Panc1 (cell line): ENCODE results near the gene STXBP3. TPM values are rescaled to one million over a fixed set of nuclear protein-coding genes. Genes with fewer than 3 reads are reported as not detected.

Source experiments
- ATAC-seq: fragments of 200-7000 bp; cut with Tn5 transposase; 2 replicates; pipeline ENCODE4 v1.9.1; 2020; ENCODE audit warnings: mild to moderate bottlenecking, moderate library complexity
- BruUV-seq: library from RNA; stranded (reverse); fragments of 400-500 nt; replicated peaks from 2 replicates; lab custom pipeline; 2021; lab: Mats Ljungman, UMichigan
- CTCF ChIA-PET: fragments of 300-600 bp; sonication (Branson Sonifier 250); formaldehyde crosslinking; loops from one replicate; lab custom pipeline; 2022; ENCODE audit warnings: antibody characterized with exemption; lab: Charles Lee
- POLR2A ChIA-PET: fragments of 300-600 bp; sonication (Branson Sonifier 250); formaldehyde crosslinking; loops from one replicate; lab custom pipeline; 2022; ENCODE audit warnings: antibody characterized with exemption; lab: Charles Lee
- DNase-seq: peaks from one replicate; pipeline ENCODE4 v3.0.0-alpha.2; 2010; ENCODE audit warnings: low read depth, low spot score
- H3K27ac ChIP-seq: 2 replicates; pipeline ENCODE4 v1.5.1; 2011; ENCODE audit warnings: mild to moderate bottlenecking, low read length, inconsistent platforms
- H3K27me3 ChIP-seq: fragments of 200-500 bp; sonication (Bioruptor generic); 2 replicates; pipeline ENCODE4 v1.6.0; 2014; ENCODE audit warnings: low read length, inconsistent platforms; ENCODE audit not compliant: control insufficient read depth, insufficient read depth
- H3K36me3 ChIP-seq: fragments of 200-500 bp; sonication (Bioruptor generic); 2 replicates; pipeline ENCODE4 v1.5.1; 2014; ENCODE audit warnings: inconsistent platforms, mild to moderate bottlenecking, low read length, moderate library complexity; ENCODE audit not compliant: control insufficient read depth, insufficient read depth
- H3K4me1 ChIP-seq: 2 replicates; pipeline ENCODE4 v1.5.1; 2011; ENCODE audit warnings: inconsistent platforms, mild to moderate bottlenecking, low read length, moderate library complexity; ENCODE audit not compliant: control insufficient read depth, insufficient read depth
- H3K4me3 ChIP-seq, 2 experiments: 2 replicates each; pipeline ENCODE4 v1.5.1; 2011 to 2012; ENCODE audit warnings: low read depth in 2 of 2, low read length in 2 of 2, mild to moderate bottlenecking in 2 of 2, inconsistent platforms in 1 of 2, moderate library complexity in 1 of 2
- H3K9me3 ChIP-seq: fragments of 200-500 bp; sonication (Bioruptor generic); 2 replicates; pipeline ENCODE4 v1.5.1; 2014; ENCODE audit warnings: low read depth, mild to moderate bottlenecking, inconsistent platforms, low read length, moderate library complexity; ENCODE audit not compliant: control insufficient read depth, insufficient read depth
- CTCF ChIP-seq: fragments of 450-650 bp; IDR thresholded peaks from 2 replicates; pipeline ENCODE4 v1.5.1; 2017; ENCODE audit warnings: mild to moderate bottlenecking
- POLR2AphosphoS5 ChIP-seq: IDR thresholded peaks from 2 replicates; pipeline ENCODE4 v1.6.1; 2012; ENCODE audit warnings: mild to moderate bottlenecking, low read depth, low read length, moderate library complexity
- REST ChIP-seq, 2 experiments: IDR thresholded peaks; 2 replicates each; pipeline ENCODE4 v1.6.1; 2011 to 2012; ENCODE audit warnings: low read depth in 2 of 2, control low read depth in 1 of 2, low read length in 1 of 2, mild to moderate bottlenecking in 1 of 2, moderate library complexity in 1 of 2; ENCODE audit not compliant: insufficient read depth in 1 of 2
- SIN3A ChIP-seq: IDR thresholded peaks from 2 replicates; pipeline ENCODE4 v1.6.1; 2012; ENCODE audit warnings: low read depth, mild to moderate bottlenecking, low read length, moderate library complexity, borderline replicate concordance; ENCODE audit not compliant: insufficient read depth
- TCF7L2 ChIP-seq: IDR thresholded peaks from 2 replicates; pipeline ENCODE4 v1.6.1; 2011; ENCODE audit warnings: mild to moderate bottlenecking, low read depth, low read length, inconsistent platforms
- in situ Hi-C: cut with HindIII; loops from 2 replicates; pipeline ENCODE4 v1.10.0; 2016; ENCODE audit warnings: low sequenced_read_pairs, low pct_unique_long_range_greater_than_20kb
- intact Hi-C: fragments of 100-400 bp; cut with micrococcal nuclease; formaldehyde crosslinking; loops from one replicate; pipeline ENCODE4 v1.10.0; 2022; ENCODE audit not compliant: unreplicated experiment
- total RNA-seq: library from RNA; stranded (reverse); gene quantifications from one replicate; pipeline ENCODE4 v1.2.1, GENCODE V29; 2021; ENCODE audit not compliant: unreplicated experiment

Gene STXBP3
- total RNA-seq, 1 experiment from 2014 or later: 27.7 TPM

GRCh38 chr1:108716437-108717230 lies 29.8 kb upstream of the STXBP3 start:
- TF ChIP-seq TCF7L2 (no peak), CTCF (no peak), REST (IDR thresholded peaks at IDR 0.05; ENCODE audit: insufficient read depth in 1 of 2, low read depth in 2 of 2, low read length in 1 of 2) (no peak), SIN3A (no peak), POLR2AphosphoS5 (no peak)
- Histone ChIP-seq H3K4me1 (no peaks in the 10 kb centered on the region), H3K27ac (no peak overlapping the region), H3K27me3 (no peaks in the 10 kb centered on the region), H3K4me3 (no peak overlapping the region), H3K9me3 (no peaks in the 10 kb centered on the region), H3K36me3 (no peaks in the 10 kb centered on the region)
- intact Hi-C loops: no loop called here
- CTCF ChIA-PET: no interaction called here
- in situ Hi-C loops: no loop called here
- BruUV-seq: no TSS peak
- POLR2A ChIA-PET: no interaction called here
- ATAC-seq (no peak), DNase-seq (no peak)

- Histone ChIP-seq H3K27ac (no peak overlapping the region), H3K4me3 (no peak overlapping the region), H3K27me3 (no peaks in the 10 kb centered on the region), H3K36me3 (no peaks in the 10 kb centered on the region), H3K4me1 (no peaks in the 10 kb centered on the region), H3K9me3 (no peaks in the 10 kb centered on the region)
- in situ Hi-C loops (no loop called here), intact Hi-C loops (no loop called here)
- ChIA-PET POLR2A (no interaction called here), CTCF (no interaction called here)
- TF ChIP-seq POLR2AphosphoS5 (no peak), CTCF (no peak), REST (IDR thresholded peaks at IDR 0.05; ENCODE audit: insufficient read depth in 1 of 2, low read depth in 2 of 2, low read length in 1 of 2) (no peak), SIN3A (no peak)
- ATAC-seq (no peak), DNase-seq (no peak)
- no TSS peak for BruUV-seq
Observed at GRCh38 chr1:108717774-108718316, 28.6 kb upstream of the STXBP3 start.
